ENCODE measurements around the gene RAB21.

- TF ChIP-seq EP300 (IDR thresholded peaks at IDR 0.05), result no peak
- no peak for TF ChIP-seq CTCF (IDR thresholded peaks at IDR 0.05)
- no peak for TF ChIP-seq POLR2A (IDR thresholded peaks at IDR 0.05)
These were observed 36.1 kb upstream of the RAB21 start for GRCh38 chr12:71718611-71719010.

Data from sigmoid colon (tissue), 4 donors.